ENCODE results near the gene ERBB4. TPM values are rescaled to one million over a fixed set of nuclear protein-coding genes. Genes with fewer than 3 reads are reported as not detected.
A peak's percentile ranks its signal among the peaks of the same experiment; 100 is the strongest.

The ERBB4 gene
- total RNA-seq, 1 experiment from 2014 or later: 40.6 TPM

GRCh38 chr2:211351987-211352386 is 1186.6 kb downstream of the ERBB4 start:
- no peak overlapping the region for H3K4me3 ChIP-seq (ENCODE audit: low read depth, low read length, poor library complexity, severe bottlenecking)
- ChIA-PET CTCF (no interaction called here), POLR2A (ENCODE audit: low non-redundant PET) (no interaction called here)
- no peaks in the 10 kb centered on the region for H3K27me3 ChIP-seq (replicated peaks; ENCODE audit: insufficient read depth, low read depth, low read length, poor library complexity)
- intact Hi-C loops (cut with micrococcal nuclease; ENCODE audit: unreplicated experiment): no loop called here
- no TSS peak for BruUV-seq (replicated peaks)
- TF ChIP-seq CTCF (conservative IDR thresholded peaks at IDR 0.05; ENCODE audit: low read depth, low read length) (no peak), EZH2 (IDR thresholded peaks at IDR 0.05; ENCODE audit: borderline replicate concordance, low read depth, low read length, poor library complexity, severe bottlenecking) (no peak)
- peaks cover 5% of the 10 kb centered on the region for H3K4me1 ChIP-seq (ENCODE audit: insufficient read depth, low read length, poor library complexity, severe bottlenecking)
- no peaks in the 10 kb centered on the region for H3K9me3 ChIP-seq (ENCODE audit: low read depth, low read length, poor library complexity, severe bottlenecking)
- H3K36me3 ChIP-seq (ENCODE audit: insufficient read depth, low read length, poor library complexity, severe bottlenecking): no peaks in the 10 kb centered on the region
- no peak overlapping the region for H3K27ac ChIP-seq (ENCODE audit: low read depth, low read length, poor library complexity, severe bottlenecking)
- DNase-seq (ENCODE audit: low spot score): peak; percentile 33

DNA sequence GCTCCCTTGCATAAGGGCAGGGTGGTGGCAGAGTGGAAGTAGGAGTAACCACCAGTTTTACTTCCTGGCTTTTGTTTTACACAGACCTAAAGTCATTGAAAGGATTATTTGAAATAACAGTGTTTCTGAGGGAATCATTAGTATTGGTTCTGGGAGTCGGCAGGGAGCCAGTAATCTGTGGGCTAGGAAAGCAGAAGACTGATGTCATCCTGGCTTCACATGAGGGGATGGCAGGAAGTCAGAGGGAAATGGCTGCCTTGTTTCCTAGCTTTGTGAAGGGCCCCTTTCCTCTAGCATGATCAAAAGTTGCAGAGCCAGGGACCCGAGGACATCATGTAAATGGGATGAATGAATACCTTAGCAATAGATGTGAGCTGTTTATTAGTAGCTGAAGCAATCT is 1189.6 kb downstream of the ERBB4 start:
- no peaks in the 10 kb centered on the region for H3K9me3 ChIP-seq (ENCODE audit: low read depth, low read length, poor library complexity, severe bottlenecking)
- TF ChIP-seq EZH2 (IDR thresholded peaks at IDR 0.05; ENCODE audit: borderline replicate concordance, low read depth, low read length, poor library complexity, severe bottlenecking): no peak
- no peak for TF ChIP-seq CTCF (conservative IDR thresholded peaks at IDR 0.05; ENCODE audit: low read depth, low read length)
- intact Hi-C loops (cut with micrococcal nuclease; ENCODE audit: unreplicated experiment): no loop called here
- H3K27me3 ChIP-seq (replicated peaks; ENCODE audit: insufficient read depth, low read depth, low read length, poor library complexity): no peaks in the 10 kb centered on the region
- DNase-seq (ENCODE audit: low spot score): peak; percentile 18
- H3K4me1 ChIP-seq (ENCODE audit: insufficient read depth, low read length, poor library complexity, severe bottlenecking): peaks cover 5% of the 10 kb centered on the region
- ChIA-PET CTCF (no interaction called here), POLR2A (ENCODE audit: low non-redundant PET) (no interaction called here)
- H3K27ac ChIP-seq (ENCODE audit: low read depth, low read length, poor library complexity, severe bottlenecking): no peak overlapping the region
- no peaks in the 10 kb centered on the region for H3K36me3 ChIP-seq (ENCODE audit: insufficient read depth, low read length, poor library complexity, severe bottlenecking)
- no peak overlapping the region for H3K4me3 ChIP-seq (ENCODE audit: low read depth, low read length, poor library complexity, severe bottlenecking)
- BruUV-seq (replicated peaks): no TSS peak

- no peaks in the 10 kb centered on the region for H3K36me3 ChIP-seq (ENCODE audit: insufficient read depth, low read length, poor library complexity, severe bottlenecking)
- TF ChIP-seq EZH2 (IDR thresholded peaks at IDR 0.05; ENCODE audit: borderline replicate concordance, low read depth, low read length, poor library complexity, severe bottlenecking): no peak
- TF ChIP-seq CTCF (conservative IDR thresholded peaks at IDR 0.05; ENCODE audit: low read depth, low read length): peak; percentile 38; the same call in 1 of the 2 replicates
- no peaks in the 10 kb centered on the region for H3K27me3 ChIP-seq (replicated peaks; ENCODE audit: insufficient read depth, low read depth, low read length, poor library complexity)
- no peaks in the 10 kb centered on the region for H3K9me3 ChIP-seq (ENCODE audit: low read depth, low read length, poor library complexity, severe bottlenecking)
- BruUV-seq (replicated peaks): no TSS peak
- DNase-seq (ENCODE audit: low spot score): peak; percentile 11
- H3K4me1 ChIP-seq (ENCODE audit: insufficient read depth, low read length, poor library complexity, severe bottlenecking): peaks cover 4% of the 10 kb centered on the region
- POLR2A ChIA-PET (ENCODE audit: low non-redundant PET): no interaction called here
- no peak overlapping the region for H3K4me3 ChIP-seq (ENCODE audit: low read depth, low read length, poor library complexity, severe bottlenecking)
- CTCF ChIA-PET: no interaction called here
- intact Hi-C loops (cut with micrococcal nuclease; ENCODE audit: unreplicated experiment): no loop called here
- H3K27ac ChIP-seq (ENCODE audit: low read depth, low read length, poor library complexity, severe bottlenecking): no peak overlapping the region
These were observed 1191.3 kb downstream of the ERBB4 start for GRCh38 chr2:211347328-211347727.
